HG03103 (cell line): ENCODE results near the gene ATG4D.
"Not testable (repeated sequence)": the region's sequence is repeated elsewhere in the genome, so short reads cannot be mapped to it uniquely, and the experiment has no call there.

Experiments
- ATAC-seq: cut with Tn5 transposase; IDR thresholded peaks from one replicate; pipeline ENCODE4 v1.9.1; 2021; ENCODE audit warnings: low read depth; ENCODE audit not compliant: unreplicated experiment

Gene ATG4D

GRCh38 chr19:10518444-10519361 is 25.0 kb upstream of the ATG4D start:
- no peak for ATAC-seq

GRCh38 chr19:10519421-10519820 is 24.3 kb upstream of the ATG4D start:
- no peak for ATAC-seq

- ATAC-seq = no peak
These were observed 22.9 kb upstream of the ATG4D start for GRCh38 chr19:10520652-10521318.

GRCh38 chr19:10521461-10522171 is 22.1 kb upstream of the ATG4D start:
- ATAC-seq = no peak

GRCh38 chr19:10523135-10523636 is 20.5 kb upstream of the ATG4D start:
- no peak for ATAC-seq

- no peak for ATAC-seq
These were observed 18.1 kb upstream of the ATG4D start for GRCh38 chr19:10525636-10526035.

- not testable (repeated sequence) for ATAC-seq
These were observed 16.8 kb upstream of the ATG4D start for GRCh38 chr19:10526887-10527286.

GRCh38 chr19:10532457-10532856 is 11.2 kb upstream of the ATG4D start:
- no peak for ATAC-seq

GRCh38 chr19:10533646-10534386 is 9.9 kb upstream of the ATG4D start:
- ATAC-seq = no peak

- no peak for ATAC-seq
These were observed 8.1 kb upstream of the ATG4D start for GRCh38 chr19:10535613-10536012.

- ATAC-seq = no peak
These were observed 6.0 kb upstream of the ATG4D start for GRCh38 chr19:10537668-10538067.

GRCh38 chr19:10538204-10538983 is 5.3 kb upstream of the ATG4D start:
- ATAC-seq = no peak

GRCh38 chr19:10539016-10539415 is 4.7 kb upstream of the ATG4D start:
- ATAC-seq = not testable (repeated sequence)

GRCh38 chr19:10543059-10543419 is 665 bp upstream of the ATG4D start:
- ATAC-seq = no peak

- peak; percentile 16 for ATAC-seq
These were observed 593 bp downstream of the ATG4D start for GRCh38 chr19:10544242-10544752.

GRCh38 chr19:10544753-10545251 is 1.1 kb downstream of the ATG4D start:
- ATAC-seq = no peak

- ATAC-seq = no peak
These were observed 3.1 kb downstream of the ATG4D start for GRCh38 chr19:10546817-10547216.

- no peak for ATAC-seq
These were observed 5.1 kb downstream of the ATG4D start for GRCh38 chr19:10548746-10549276.

- ATAC-seq = no peak
These were observed 6.0 kb downstream of the ATG4D start for GRCh38 chr19:10549733-10550132.
